Common myeloid progenitor, CD34-positive (primary cell): ENCODE measurements around the gene ADGRD1.

ENCODE experiments used
- CTCF ChIA-PET: fragments of 350-600 bp; sonication (Branson Sonifier 250); formaldehyde crosslinking; loops from one replicate; lab custom pipeline; 2021; ENCODE audit warnings: antibody characterized with exemption; lab: Charles Lee
- POLR2A ChIA-PET: fragments of 350-600 bp; sonication (Branson Sonifier 250); formaldehyde crosslinking; loops from one replicate; lab custom pipeline; 2021; ENCODE audit warnings: antibody characterized with exemption; lab: Charles Lee
- DNase-seq, 3 donors: peaks; one replicate each; pipeline versions ENCODE4 v3.0.0 to v3.0.0-alpha.2; 2013
- H3K27ac ChIP-seq, 2 experiments: 1 replicate in 1 of 2; 2 replicates in 1 of 2; pipeline ENCODE4 v1.7.0; 2013; ENCODE audit warnings: inconsistent platforms in 2 of 2, low read length in 2 of 2, mild to moderate bottlenecking in 2 of 2, low read depth in 1 of 2, moderate library complexity in 1 of 2; ENCODE audit not compliant: severe bottlenecking in 2 of 2, insufficient read depth in 1 of 2, poor library complexity in 1 of 2
- H3K27me3 ChIP-seq, 5 experiments: replicated peaks in 2 of 5; 1 replicate in 3 of 5; 2 replicates in 2 of 5; pipeline versions ENCODE4 v1.6.1 to v1.7.0; 2013; ENCODE audit warnings: low read length in 4 of 5, mild to moderate bottlenecking in 2 of 5, moderate library complexity in 2 of 5, inconsistent platforms in 1 of 5; ENCODE audit not compliant: insufficient read depth in 5 of 5, control insufficient read depth in 4 of 5
- H3K36me3 ChIP-seq, 4 experiments: 1 replicate in 2 of 4; 2 replicates in 2 of 4; pipeline versions ENCODE4 v1.6.1 to v1.7.0; 2013; ENCODE audit warnings: low read length in 3 of 4, control low read depth in 1 of 4, mild to moderate bottlenecking in 1 of 4; ENCODE audit not compliant: control insufficient read depth in 4 of 4, insufficient read depth in 4 of 4
- H3K4me1 ChIP-seq, 4 experiments: 1 replicate in 3 of 4; 2 replicates in 1 of 4; pipeline versions ENCODE4 v1.6.1 to v1.7.1; 2013; ENCODE audit warnings: low read length in 3 of 4, mild to moderate bottlenecking in 3 of 4, control low read depth in 1 of 4, inconsistent platforms in 1 of 4, moderate library complexity in 1 of 4; ENCODE audit not compliant: control insufficient read depth in 4 of 4, insufficient read depth in 4 of 4; ENCODE audit errors: control extremely low read depth in 1 of 4
- H3K4me3 ChIP-seq, 7 experiments: 1 replicate in 4 of 7; 2 replicates in 3 of 7; pipeline versions ENCODE4 v1.5.1 to v1.7.0; 2013; ENCODE audit warnings: mild to moderate bottlenecking in 7 of 7, low read length in 6 of 7, moderate library complexity in 6 of 7, inconsistent platforms in 2 of 7, low read depth in 2 of 7, control low read depth in 1 of 7; ENCODE audit not compliant: insufficient read depth in 4 of 7, control insufficient read depth in 1 of 7; ENCODE audit errors: extremely low read depth in 1 of 7
- H3K9me3 ChIP-seq, 5 experiments: 1 replicate in 4 of 5; 2 replicates in 1 of 5; pipeline versions ENCODE4 v1.6.1 to v1.7.1; 2013; ENCODE audit warnings: low read length in 4 of 5, mild to moderate bottlenecking in 2 of 5, inconsistent platforms in 1 of 5, low read depth in 1 of 5, moderate library complexity in 1 of 5; ENCODE audit not compliant: control insufficient read depth in 4 of 5, insufficient read depth in 2 of 5; ENCODE audit errors: control extremely low read depth in 1 of 5
- WGBS: methylation state at CpG from one replicate; pipeline ENCODE4 v1.1.5; 2013; ENCODE audit not compliant: insufficient coverage; 5-methylcytosine and 5-hydroxymethylcytosine counted together

ADGRD1 gene

GRCh38 chr12:130961921-130962451 lies 8.3 kb downstream of the ADGRD1 start:
- peaks cover 0 to 6% (median 3%) of the 10 kb centered on the region in 5 experiments for H3K27me3 ChIP-seq
- POLR2A ChIA-PET, result no interaction called here
- H3K36me3 ChIP-seq, result no peaks in the 10 kb centered on the region
- H3K4me3 ChIP-seq, result no peak overlapping the region
- WGBS, result 97% methylated on average over 7 of the region's 9 CpGs
- no peaks in the 10 kb centered on the region for H3K4me1 ChIP-seq
- no peaks in the 10 kb centered on the region for H3K9me3 ChIP-seq
- CTCF ChIA-PET, result no interaction called here
- no peak overlapping the region for H3K27ac ChIP-seq
- DNase-seq, result no peak

- Histone ChIP-seq H3K27ac (no peak overlapping the region), H3K4me3 (no peak overlapping the region), H3K4me1 (no peaks in the 10 kb centered on the region), H3K9me3 (no peaks in the 10 kb centered on the region), H3K27me3 (peaks cover 0 to 8% (median 3%) of the 10 kb centered on the region in 5 experiments), H3K36me3 (no peaks in the 10 kb centered on the region)
- WGBS, result 100% methylated on average over 1 of the region's 6 CpGs
- no peak for DNase-seq
- ChIA-PET POLR2A (no interaction called here), CTCF (no interaction called here)
Measured at GRCh38 chr12:130965214-130965613, 11.5 kb downstream of the ADGRD1 start.

GRCh38 chr12:130965668-130966067 lies 12.0 kb downstream of the ADGRD1 start:
- POLR2A ChIA-PET, result no interaction called here
- H3K4me3 ChIP-seq, result no peak overlapping the region
- no peak for DNase-seq
- CTCF ChIA-PET, result no interaction called here
- H3K4me1 ChIP-seq, result no peaks in the 10 kb centered on the region
- H3K9me3 ChIP-seq, result no peaks in the 10 kb centered on the region
- WGBS, result 86% methylated on average over 1 of the region's 2 CpGs
- no peaks in the 10 kb centered on the region for H3K36me3 ChIP-seq
- peaks cover 0 to 8% (median 3%) of the 10 kb centered on the region in 5 experiments for H3K27me3 ChIP-seq
- H3K27ac ChIP-seq, result no peak overlapping the region

- no peaks in the 10 kb centered on the region for H3K36me3 ChIP-seq
- H3K27me3 ChIP-seq, result peaks cover 0 to 8% (median 3%) of the 10 kb centered on the region in 5 experiments
- CTCF ChIA-PET, result no interaction called here
- POLR2A ChIA-PET, result interaction anchor here (0.6 kb wide), 1 partner anchor 103 kb away, joined by 3 read pairs; no protein-coding TSS in a partner anchor
- H3K27ac ChIP-seq, result no peak overlapping the region
- over 99% methylated on average over 13 of the region's 15 CpGs for WGBS
- H3K4me3 ChIP-seq, result no peak overlapping the region
- DNase-seq, result no peak
- H3K4me1 ChIP-seq, result no peaks in the 10 kb centered on the region
- H3K9me3 ChIP-seq, result no peaks in the 10 kb centered on the region
Measured at GRCh38 chr12:130966443-130967030, 12.8 kb downstream of the ADGRD1 start.

DNA sequence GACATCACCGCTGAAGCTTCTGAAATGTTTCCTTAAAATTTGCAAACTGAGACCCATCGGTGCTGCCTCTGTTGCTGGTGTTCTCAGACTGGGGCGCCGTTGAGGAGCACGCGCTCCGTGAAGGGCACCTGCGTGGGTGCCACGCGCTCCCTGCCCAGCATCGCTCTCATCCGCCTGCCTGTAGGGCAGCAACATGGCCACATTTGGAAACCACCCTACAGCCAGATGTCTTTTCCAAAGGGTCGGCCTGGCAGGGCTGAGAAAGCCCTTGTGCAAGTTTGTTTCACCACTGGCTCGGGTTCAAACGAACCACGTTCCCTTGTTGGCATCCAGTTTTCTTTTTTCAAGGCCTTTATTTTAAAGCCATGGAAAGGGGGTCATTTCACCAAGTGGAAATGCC lies 13.9 kb downstream of the ADGRD1 start:
- Histone ChIP-seq H3K27ac (no peak overlapping the region), H3K27me3 (peaks cover 0 to 8% (median 2%) of the 10 kb centered on the region in 5 experiments), H3K36me3 (no peaks in the 10 kb centered on the region), H3K4me1 (no peaks in the 10 kb centered on the region), H3K4me3 (no peak overlapping the region), H3K9me3 (no peaks in the 10 kb centered on the region)
- CTCF ChIA-PET, result no interaction called here
- WGBS, result 94% methylated on average over 16 of the region's 16 CpGs
- no peak for DNase-seq
- POLR2A ChIA-PET, result no interaction called here

DNA sequence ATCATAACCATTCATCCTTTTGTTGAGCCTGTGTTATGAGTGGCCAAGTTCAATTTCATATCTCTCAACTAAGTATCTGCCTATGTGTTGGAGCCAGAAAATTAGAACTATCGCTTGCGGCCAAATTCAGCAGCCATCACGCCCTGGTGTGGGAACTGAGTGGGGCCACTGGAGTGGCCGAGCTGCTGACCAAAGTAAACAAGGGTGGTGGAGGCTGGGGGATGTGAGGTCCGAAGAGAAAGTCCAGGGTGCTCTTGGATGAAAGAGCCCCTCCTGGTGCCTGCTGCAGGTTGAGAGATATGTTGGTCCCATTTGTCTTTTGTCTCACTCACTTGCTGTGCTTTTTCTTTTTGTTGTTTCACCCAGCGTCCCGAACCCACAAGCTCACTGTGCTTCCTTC lies 14.9 kb downstream of the ADGRD1 start:
- ChIA-PET CTCF (no interaction called here), POLR2A (no interaction called here)
- Histone ChIP-seq H3K27ac (no peak overlapping the region), H3K4me1 (no peaks in the 10 kb centered on the region), H3K27me3 (peaks cover 0 to 8% (median 2%) of the 10 kb centered on the region in 5 experiments), H3K4me3 (no peak overlapping the region), H3K36me3 (no peaks in the 10 kb centered on the region), H3K9me3 (no peaks in the 10 kb centered on the region)
- 96% methylated on average over 7 of the region's 7 CpGs for WGBS
- DNase-seq, result no peak

DNA sequence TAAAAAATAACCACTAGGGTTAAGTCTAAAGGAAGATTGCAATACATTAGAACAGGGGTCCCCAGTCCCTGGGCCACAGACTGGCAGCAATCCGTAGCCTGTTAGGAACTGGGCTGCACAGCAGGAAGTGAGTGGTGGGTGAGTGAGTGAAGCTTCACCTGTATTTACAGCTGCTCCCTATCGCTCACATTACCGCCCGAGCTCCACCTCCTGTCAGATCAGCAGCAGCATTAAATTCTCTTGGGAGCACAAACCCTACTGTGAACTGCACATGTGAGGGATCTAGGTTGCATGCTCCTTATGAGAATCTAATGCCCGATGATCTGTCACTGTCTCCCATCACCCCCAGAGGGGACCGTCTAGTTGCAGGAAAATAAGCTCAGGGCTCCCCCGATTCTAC lies 15.5 kb downstream of the ADGRD1 start:
- no peaks in the 10 kb centered on the region for H3K9me3 ChIP-seq
- no peak overlapping the region for H3K27ac ChIP-seq
- 70% methylated on average over 4 of the region's 7 CpGs for WGBS
- no peak overlapping the region for H3K4me3 ChIP-seq
- ChIA-PET POLR2A (no interaction called here), CTCF (interaction anchor here (1.3 kb wide), 1 partner anchor 9 kb away, joined by 3 read pairs; no protein-coding TSS in a partner anchor)
- peaks cover 0 to 8% (median 2%) of the 10 kb centered on the region in 5 experiments for H3K27me3 ChIP-seq
- no peaks in the 10 kb centered on the region for H3K36me3 ChIP-seq
- H3K4me1 ChIP-seq, result no peaks in the 10 kb centered on the region
- no peak for DNase-seq
